GM10248 (cell line): ENCODE measurements around the gene POU6F2.
A peak's percentile ranks its signal among the peaks of the same experiment; 100 is the strongest.

Experiments used
- CTCF ChIA-PET: fragments of 300-600 bp; sonication (Branson Sonifier 250); formaldehyde crosslinking; extraction: SDS; loops from one replicate; lab custom pipeline; 2021; ENCODE audit warnings: antibody characterized with exemption; lab: Yijun Ruan, JAX
- POLR2A ChIA-PET: fragments of 350-650 bp; sonication (Branson Sonifier 250); formaldehyde crosslinking; extraction: SDS; loops from one replicate; lab custom pipeline; 2020; ENCODE audit warnings: antibody characterized with exemption; lab: Yijun Ruan, JAX
- DNase-seq: peaks from one replicate; pipeline ENCODE4 v3.0.0; 2012; ENCODE audit errors: extremely low spot score
- TF ChIP-seq, protein P1 (sequence below): IDR thresholded peaks from 2 replicates; pipeline ENCODE4 v1.5.1; 2012; ENCODE audit warnings: mild to moderate bottlenecking, low read depth; ENCODE audit errors: extremely low read depth, missing control alignments, control extremely low read depth

Gene POU6F2

DNA sequence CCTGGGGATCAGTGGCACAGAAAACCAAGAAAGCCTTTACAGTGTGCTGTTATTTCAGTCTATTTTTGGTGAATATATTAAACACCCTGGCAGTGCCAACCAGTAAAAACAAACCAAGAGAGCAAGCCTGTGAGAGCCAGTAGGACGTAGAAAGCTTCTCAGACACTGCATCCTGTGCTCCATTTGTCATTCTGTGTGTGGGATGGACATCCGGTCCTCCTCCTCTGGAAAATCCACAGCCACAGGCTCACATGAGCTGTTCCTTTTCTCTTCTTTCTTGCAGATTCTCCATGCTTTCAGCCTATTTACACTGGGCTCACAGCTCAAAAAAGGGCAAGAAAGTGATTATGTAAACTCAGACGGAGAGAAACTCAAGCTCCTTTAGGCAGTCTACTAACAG is 468.8 kb downstream of the POU6F2 start:
- ChIA-PET CTCF (interaction anchor here (1.0 to 5.5 kb wide), 4 partner anchors 8 to 32 kb away, joined by 3 to 53 read pairs (median 4); no protein-coding TSS in a partner anchor), POLR2A (no interaction called here)
- TF ChIP-seq, protein P1, sequence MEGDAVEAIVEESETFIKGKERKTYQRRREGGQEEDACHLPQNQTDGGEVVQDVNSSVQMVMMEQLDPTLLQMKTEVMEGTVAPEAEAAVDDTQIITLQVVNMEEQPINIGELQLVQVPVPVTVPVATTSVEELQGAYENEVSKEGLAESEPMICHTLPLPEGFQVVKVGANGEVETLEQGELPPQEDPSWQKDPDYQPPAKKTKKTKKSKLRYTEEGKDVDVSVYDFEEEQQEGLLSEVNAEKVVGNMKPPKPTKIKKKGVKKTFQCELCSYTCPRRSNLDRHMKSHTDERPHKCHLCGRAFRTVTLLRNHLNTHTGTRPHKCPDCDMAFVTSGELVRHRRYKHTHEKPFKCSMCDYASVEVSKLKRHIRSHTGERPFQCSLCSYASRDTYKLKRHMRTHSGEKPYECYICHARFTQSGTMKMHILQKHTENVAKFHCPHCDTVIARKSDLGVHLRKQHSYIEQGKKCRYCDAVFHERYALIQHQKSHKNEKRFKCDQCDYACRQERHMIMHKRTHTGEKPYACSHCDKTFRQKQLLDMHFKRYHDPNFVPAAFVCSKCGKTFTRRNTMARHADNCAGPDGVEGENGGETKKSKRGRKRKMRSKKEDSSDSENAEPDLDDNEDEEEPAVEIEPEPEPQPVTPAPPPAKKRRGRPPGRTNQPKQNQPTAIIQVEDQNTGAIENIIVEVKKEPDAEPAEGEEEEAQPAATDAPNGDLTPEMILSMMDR, result no peak
- no peak for DNase-seq

GRCh38 chr7:39451901-39452300 is 474.2 kb downstream of the POU6F2 start:
- DNase-seq, result no peak
- POLR2A ChIA-PET, result no interaction called here
- CTCF ChIA-PET, result interaction anchor here (1.0 to 5.8 kb wide), 4 partner anchors 11 to 402 kb away, joined by 3 to 49 read pairs (median 24); no protein-coding TSS in a partner anchor
- TF ChIP-seq, protein P1, result no peak

GRCh38 chr7:39453743-39454355 is 476.1 kb downstream of the POU6F2 start:
- DNase-seq, result peak; percentile 48
- POLR2A ChIA-PET, result no interaction called here
- CTCF ChIA-PET, result interaction anchor here (0.7 to 5.8 kb wide), 25 partner anchors 9 to 1055 kb away, joined by 3 to 53 read pairs (median 3); no protein-coding TSS in a partner anchor
- TF ChIP-seq, protein P1, result peak; percentile 79

DNA sequence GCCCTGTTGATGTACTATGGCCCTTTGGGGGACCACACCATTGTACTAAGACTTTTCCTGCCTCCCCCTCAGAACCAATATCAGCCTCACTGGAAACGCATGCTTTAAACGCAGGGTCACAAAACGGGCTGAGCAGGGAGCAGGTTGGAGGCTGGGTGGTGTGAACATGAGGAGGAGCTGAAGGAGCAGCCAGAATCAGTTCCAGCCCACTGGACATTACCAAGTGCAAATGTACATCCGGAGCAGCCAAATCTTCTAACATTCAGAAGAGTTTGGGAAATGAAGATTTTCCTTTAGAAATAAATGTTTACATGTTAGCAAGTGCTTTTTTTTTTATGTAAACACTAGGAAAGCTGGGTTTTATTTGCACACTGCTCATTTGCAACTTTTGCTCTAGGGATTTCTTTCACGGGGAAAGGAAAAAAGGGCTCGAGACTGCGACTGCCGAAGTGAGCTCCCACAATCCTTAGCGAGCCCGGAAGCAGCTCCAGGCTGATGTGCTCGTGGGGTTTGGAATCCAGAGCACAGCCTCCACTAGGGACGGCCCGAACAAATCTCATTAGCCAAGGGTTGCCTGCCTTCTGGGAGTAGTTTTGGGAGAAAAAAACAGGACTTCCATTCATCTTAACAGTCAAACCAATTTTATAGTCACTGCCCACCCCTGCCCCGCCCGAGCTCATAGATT is 480.5 kb downstream of the POU6F2 start:
- CTCF ChIA-PET, result interaction anchor here (0.8 kb wide), 1 partner anchor 10 kb away, joined by 3 read pairs; no protein-coding TSS in a partner anchor
- POLR2A ChIA-PET, result interaction anchor here (0.6 kb wide), 1 partner anchor 275 kb away, joined by 4 read pairs; no protein-coding TSS in a partner anchor
- TF ChIP-seq, protein P1, result no peak

DNA sequence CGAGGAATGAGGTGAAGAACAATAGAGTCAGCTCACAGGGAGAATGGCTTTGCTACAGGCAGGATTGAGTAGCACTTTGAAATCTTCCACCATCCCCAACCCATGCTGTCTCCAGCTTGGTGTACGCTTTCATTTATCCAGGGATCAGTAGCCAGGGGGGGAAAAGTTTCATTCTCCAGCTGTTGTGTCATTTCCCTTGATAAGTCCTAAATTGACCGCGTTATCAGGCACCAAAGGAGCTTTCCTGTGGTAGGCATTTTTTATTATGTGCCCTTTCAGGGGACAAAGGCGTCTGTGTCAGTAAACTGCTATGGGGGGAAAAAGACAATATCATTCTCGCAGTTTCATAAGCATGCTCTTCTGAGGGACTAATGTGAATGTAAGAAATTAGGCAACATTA is 481.9 kb downstream of the POU6F2 start:
- ChIA-PET POLR2A (no interaction called here), CTCF (interaction anchor here (0.9 kb wide), 1 partner anchor 59 kb away, joined by 4 read pairs; no protein-coding TSS in a partner anchor)
- DNase-seq, result no peak
- TF ChIP-seq, protein P1, result no peak

More for the DNA sequence above, 480.5 kb downstream of the POU6F2 start:
- no peak for DNase-seq

DNA sequence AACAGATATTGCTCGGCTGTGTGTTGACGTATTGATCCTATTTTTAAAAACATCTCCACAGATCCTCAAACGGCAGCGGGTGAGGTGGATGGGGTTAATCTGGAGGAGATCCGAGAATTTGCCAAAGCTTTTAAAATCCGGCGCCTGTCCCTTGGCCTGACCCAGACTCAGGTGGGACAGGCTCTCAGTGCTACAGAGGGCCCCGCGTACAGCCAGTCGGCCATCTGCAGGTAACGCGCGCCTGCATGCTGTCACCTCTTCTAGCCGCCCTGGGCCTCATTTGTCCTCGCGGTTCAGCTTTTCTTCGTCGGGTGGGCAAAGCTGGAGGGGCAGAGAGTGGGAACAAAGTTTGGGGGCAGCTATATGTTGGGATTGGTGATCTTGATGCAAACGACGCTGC is 482.8 kb downstream of the POU6F2 start:
- POLR2A ChIA-PET, result no interaction called here
- TF ChIP-seq, protein P1, result no peak
- DNase-seq, result no peak
- CTCF ChIA-PET, result interaction anchor here (0.8 kb wide), 1 partner anchor 16 kb away, joined by 3 read pairs; no protein-coding TSS in a partner anchor
